ENCODE data around the gene STAC.
"Not testable (repeated sequence)": the region's sequence is repeated elsewhere in the genome, so short reads cannot be mapped to it uniquely, and the experiment has no call there.

The STAC gene

GRCh38 chr3:36461597-36461996 is 81.3 kb downstream of the STAC start:
- Mint-ChIP-seq H3K27me3 (ENCODE audit: low read depth) (peaks cover 3% of the 10 kb centered on the region), H3K36me3 (ENCODE audit: low read depth) (peaks cover 4% of the 10 kb centered on the region), H3K4me1 (no peaks in the 10 kb centered on the region), H3K4me3 (no peak overlapping the region), H3K9me3 (peaks cover 26% of the 10 kb centered on the region), H3K27ac (no peak overlapping the region)
- no peak for TF ChIP-seq CTCF (IDR thresholded peaks at IDR 0.05; ENCODE audit: unreplicated experiment in 3 of 3)

GRCh38 chr3:36472045-36472444 is 91.7 kb downstream of the STAC start:
- not testable (repeated sequence) for H3K36me3 Mint-ChIP-seq (ENCODE audit: low read depth); H3K4me3 Mint-ChIP-seq; H3K27me3 Mint-ChIP-seq (ENCODE audit: low read depth); H3K4me1 Mint-ChIP-seq; H3K27ac Mint-ChIP-seq
- H3K9me3 Mint-ChIP-seq, result peaks cover 21% of the 10 kb centered on the region

- no peak overlapping the region for H3K4me3 Mint-ChIP-seq
- H3K27ac Mint-ChIP-seq, result no peak overlapping the region
- TF ChIP-seq CTCF (IDR thresholded peaks at IDR 0.05; ENCODE audit: unreplicated experiment in 3 of 3), result no peak
- H3K27me3 Mint-ChIP-seq (ENCODE audit: low read depth), result peaks cover 4% of the 10 kb centered on the region
- peaks cover 5% of the 10 kb centered on the region for H3K4me1 Mint-ChIP-seq
- peaks cover 13% of the 10 kb centered on the region for H3K9me3 Mint-ChIP-seq
- H3K36me3 Mint-ChIP-seq (ENCODE audit: low read depth), result no peaks in the 10 kb centered on the region
These were observed 95.3 kb downstream of the STAC start for GRCh38 chr3:36475558-36475957.

- peaks cover under 1% of the 10 kb centered on the region for H3K27me3 Mint-ChIP-seq (ENCODE audit: low read depth)
- TF ChIP-seq CTCF (IDR thresholded peaks at IDR 0.05; ENCODE audit: unreplicated experiment in 3 of 3), result no peak
- peaks cover 10% of the 10 kb centered on the region for H3K9me3 Mint-ChIP-seq
- H3K4me3 Mint-ChIP-seq, result no peak overlapping the region
- no peak overlapping the region for H3K27ac Mint-ChIP-seq
- no peaks in the 10 kb centered on the region for H3K36me3 Mint-ChIP-seq (ENCODE audit: low read depth)
- peaks cover 5% of the 10 kb centered on the region for H3K4me1 Mint-ChIP-seq
These were observed 96.1 kb downstream of the STAC start for GRCh38 chr3:36476286-36476942.

- Mint-ChIP-seq H3K4me3 (no peak overlapping the region), H3K9me3 (peaks cover 10% of the 10 kb centered on the region), H3K27ac (no peak overlapping the region), H3K4me1 (peaks cover 5% of the 10 kb centered on the region), H3K27me3 (ENCODE audit: low read depth) (peaks cover 6% of the 10 kb centered on the region), H3K36me3 (ENCODE audit: low read depth) (no peaks in the 10 kb centered on the region)
- TF ChIP-seq CTCF (IDR thresholded peaks at IDR 0.05; ENCODE audit: unreplicated experiment in 3 of 3), result no peak
These were observed 97.4 kb downstream of the STAC start for GRCh38 chr3:36477655-36478054.

- Mint-ChIP-seq H3K4me1 (no peaks in the 10 kb centered on the region), H3K36me3 (ENCODE audit: low read depth) (no peaks in the 10 kb centered on the region), H3K27me3 (ENCODE audit: low read depth) (peaks cover 10% of the 10 kb centered on the region), H3K4me3 (no peak overlapping the region), H3K9me3 (peaks cover 10% of the 10 kb centered on the region), H3K27ac (no peak overlapping the region)
- TF ChIP-seq CTCF (IDR thresholded peaks at IDR 0.05; ENCODE audit: unreplicated experiment in 3 of 3), result no peak
These were observed 100.8 kb downstream of the STAC start for GRCh38 chr3:36480911-36481648.
